H1 (cell line): Measurements from ENCODE around the gene GRID2. TPM values are rescaled to one million over a fixed set of nuclear protein-coding genes. Genes with fewer than 3 reads are reported as not detected.

Experiments
- CTCF ChIA-PET: fragments of 300-600 bp; sonication (Branson Sonifier 250); formaldehyde crosslinking; loops from one replicate; lab custom pipeline; 2021; ENCODE audit not compliant: partially characterized antibody; lab: Charles Lee
- POLR2A ChIA-PET: fragments of 300-600 bp; sonication (Branson Sonifier 250); formaldehyde crosslinking; loops from one replicate; lab custom pipeline; 2021; ENCODE audit warnings: inconsistent platforms; ENCODE audit not compliant: partially characterized antibody; lab: Charles Lee
- DNase-seq, 2 experiments: peaks; one replicate each; pipeline versions ENCODE4 v3.0.0 to v3.0.0-alpha.2; 2010 to 2022; ENCODE audit warnings: low spot score in 2 of 2, low read depth in 1 of 2, mixed read lengths in 1 of 2
- FAIRE-seq: peaks from 2 replicates; lab custom pipeline; 2011; peaks lifted over from hg19 to GRCh38; lab: Jason Lieb, UNC
- H2AFZ ChIP-seq: 2 replicates; pipeline ENCODE4 v1.8.1; 2012; ENCODE audit warnings: low read length, inconsistent platforms
- H2AK5ac ChIP-seq: 2 replicates; pipeline ENCODE4 v1.6.1; 2013; ENCODE audit warnings: low read depth, low read length
- H2BK120ac ChIP-seq: replicated peaks from 2 replicates; pipeline ENCODE3; 2013; ENCODE audit warnings: low read depth, low read length, inconsistent platforms
- H2BK12ac ChIP-seq: 2 replicates; pipeline ENCODE4 v1.6.1; 2013; ENCODE audit warnings: low read depth, low read length
- H2BK15ac ChIP-seq: 2 replicates; pipeline ENCODE4 v1.6.1; 2013; ENCODE audit warnings: low read length
- H2BK20ac ChIP-seq: 2 replicates; pipeline ENCODE4 v1.6.1; 2013; ENCODE audit warnings: low read length
- H2BK5ac ChIP-seq: 2 replicates; pipeline ENCODE4 v1.6.1; 2013; ENCODE audit warnings: low read depth, low read length
- H3K14ac ChIP-seq: 2 replicates; pipeline ENCODE4 v1.6.1; 2013; ENCODE audit warnings: inconsistent platforms; ENCODE audit not compliant: insufficient read length
- H3K18ac ChIP-seq: 2 replicates; pipeline ENCODE4 v1.6.1; 2013; ENCODE audit warnings: low read length; ENCODE audit errors: extremely low read depth
- H3K23ac ChIP-seq: 2 replicates; pipeline ENCODE4 v1.6.1; 2013; ENCODE audit warnings: inconsistent platforms; ENCODE audit not compliant: insufficient read length
- H3K23me2 ChIP-seq: 2 replicates; pipeline ENCODE4 v1.6.1; 2013; ENCODE audit warnings: low read depth, low read length
- H3K27ac ChIP-seq: 2 replicates; pipeline ENCODE4 v1.6.1; 2011; ENCODE audit warnings: low read depth, low read length, inconsistent platforms
- H3K27me3 ChIP-seq, 4 experiments: replicated peaks in 1 of 4; 1 replicate in 1 of 4; 2 replicates in 3 of 4; pipeline versions ENCODE4 v1.6.1 to v1.8.1; 2011 to 2013; ENCODE audit warnings: low read length in 3 of 4, mild to moderate bottlenecking in 3 of 4, inconsistent platforms in 2 of 4, mixed read lengths in 2 of 4, moderate library complexity in 1 of 4; ENCODE audit not compliant: control insufficient read depth in 3 of 4, insufficient read depth in 3 of 4; ENCODE audit errors: extremely low read depth in 1 of 4
- H3K36me3 ChIP-seq, 4 experiments: 2 replicates each; pipeline versions ENCODE4 v1.6.1 to v1.8.1; 2011 to 2013; ENCODE audit warnings: mild to moderate bottlenecking in 4 of 4, low read length in 3 of 4, moderate library complexity in 2 of 4, control low read depth in 1 of 4, inconsistent platforms in 1 of 4; ENCODE audit not compliant: insufficient read depth in 4 of 4, control insufficient read depth in 2 of 4
- H3K4ac ChIP-seq: replicated peaks from 2 replicates; pipeline ENCODE3; 2013; ENCODE audit warnings: low read length, low read depth, mixed read lengths, inconsistent platforms; ENCODE audit not compliant: insufficient read length
- H3K4me1 ChIP-seq, 4 experiments: replicated peaks in 1 of 4; 1 replicate in 1 of 4; 2 replicates in 3 of 4; pipeline versions ENCODE4 v1.6.1 to v1.8.1; 2011 to 2013; ENCODE audit warnings: low read length in 3 of 4, inconsistent platforms in 2 of 4, mixed read lengths in 1 of 4; ENCODE audit not compliant: insufficient read depth in 4 of 4, control insufficient read depth in 3 of 4
- H3K4me2 ChIP-seq, 2 experiments: 2 replicates each; pipeline versions ENCODE4 v1.6.1 to v1.8.1; 2011 to 2013; ENCODE audit warnings: low read depth in 2 of 2, low read length in 2 of 2, control low read depth in 1 of 2, inconsistent platforms in 1 of 2, mild to moderate bottlenecking in 1 of 2; ENCODE audit not compliant: insufficient read depth in 1 of 2
- H3K4me3 ChIP-seq, 4 experiments: fragments of 200-600, 300-600 bp in 1 of 4; sonication (generic), shearing (Covaris generic), sonication (Bioruptor Twin) in 1 of 4; 2 replicates each; pipeline versions ENCODE4 v1.5.1 to v1.8.1; 2011 to 2016; ENCODE audit warnings: low read length in 4 of 4, low read depth in 3 of 4, control low read depth in 2 of 4, inconsistent platforms in 2 of 4, mild to moderate bottlenecking in 2 of 4, mixed read lengths in 1 of 4, moderate library complexity in 1 of 4; ENCODE audit not compliant: insufficient read depth in 2 of 4; ENCODE audit errors: extremely low read depth in 1 of 4
- H3K56ac ChIP-seq: replicated peaks from 2 replicates; pipeline ENCODE3; 2013; ENCODE audit warnings: low read depth, mild to moderate bottlenecking, mixed read lengths, low read length, inconsistent platforms; ENCODE audit not compliant: insufficient read length
- H3K79me1 ChIP-seq: 2 replicates; pipeline ENCODE4 v1.6.1; 2013; ENCODE audit warnings: low read depth, low read length, control low read depth
- H3K79me2 ChIP-seq, 2 experiments: 2 replicates each; pipeline versions ENCODE4 v1.6.1 to v1.8.1; 2012 to 2013; ENCODE audit warnings: low read length in 2 of 2, mild to moderate bottlenecking in 2 of 2, inconsistent platforms in 1 of 2; ENCODE audit not compliant: insufficient read depth in 2 of 2, control insufficient read depth in 1 of 2
- H3K9ac ChIP-seq, 4 experiments: replicated peaks in 1 of 4; 1 replicate in 1 of 4; 2 replicates in 3 of 4; pipeline versions ENCODE4 v1.6.1 to v1.8.1; 2011 to 2013; ENCODE audit warnings: low read depth in 3 of 4, low read length in 3 of 4, control low read depth in 2 of 4, mild to moderate bottlenecking in 2 of 4, moderate library complexity in 2 of 4, inconsistent platforms in 1 of 4; ENCODE audit errors: extremely low read depth in 1 of 4
- H3K9me3 ChIP-seq, 2 experiments: 2 replicates each; pipeline versions ENCODE4 v1.6.1 to v1.8.1; 2012 to 2013; ENCODE audit warnings: mild to moderate bottlenecking in 2 of 2, moderate library complexity in 2 of 2, control low read depth in 1 of 2, inconsistent platforms in 1 of 2, low read depth in 1 of 2, low read length in 1 of 2, mixed read lengths in 1 of 2; ENCODE audit not compliant: insufficient read depth in 2 of 2
- H4K20me1 ChIP-seq, 2 experiments: replicated peaks in 1 of 2; 2 replicates each; pipeline versions ENCODE3 to v1.8.1; 2011 to 2013; ENCODE audit warnings: inconsistent platforms in 2 of 2, low read length in 2 of 2, mild to moderate bottlenecking in 1 of 2; ENCODE audit not compliant: insufficient read depth in 2 of 2, control insufficient read depth in 1 of 2
- H4K5ac ChIP-seq: 2 replicates; pipeline ENCODE4 v1.6.1; 2013; ENCODE audit warnings: low read length, low read depth, mixed read lengths, inconsistent platforms; ENCODE audit not compliant: insufficient read length
- H4K8ac ChIP-seq: 2 replicates; pipeline ENCODE4 v1.8.0; 2013; ENCODE audit warnings: mild to moderate bottlenecking, moderate library complexity, low read length, inconsistent platforms; ENCODE audit not compliant: insufficient read depth; ENCODE audit errors: extremely low read depth
- H4K91ac ChIP-seq: replicated peaks from 2 replicates; pipeline ENCODE3; 2013; ENCODE audit warnings: low read length, mixed read lengths, inconsistent platforms; ENCODE audit not compliant: insufficient read length
- ATF3 ChIP-seq: IDR thresholded peaks from 2 replicates; pipeline ENCODE4 v1.6.1; 2011; ENCODE audit warnings: low read depth, mild to moderate bottlenecking, low read length; ENCODE audit not compliant: insufficient read depth
- CBX8 ChIP-seq: fragments of 300-800, 300-1000 bp; sonication (generic); IDR thresholded peaks from 2 replicates; pipeline ENCODE4 v1.7.1; 2016; ENCODE audit warnings: low read depth, low read length, borderline replicate concordance
- CHD1 ChIP-seq: IDR thresholded peaks from 2 replicates; pipeline ENCODE4 v1.6.1; 2012; ENCODE audit warnings: low read depth, low read length, improper control_type of control experiment
- EP300 ChIP-seq, 2 experiments: IDR thresholded peaks; 1 replicate in 1 of 2; 2 replicates in 1 of 2; pipeline ENCODE4 v1.6.1; 2011 to 2012; ENCODE audit warnings: low read depth in 2 of 2, low read length in 2 of 2, mild to moderate bottlenecking in 2 of 2, borderline replicate concordance in 1 of 2, inconsistent platforms in 1 of 2, moderate library complexity in 1 of 2
- MAX ChIP-seq: IDR thresholded peaks from 2 replicates; pipeline ENCODE4 v1.6.1; 2012; ENCODE audit warnings: inconsistent platforms
- POLR2A ChIP-seq, 2 experiments: IDR thresholded peaks; 1 replicate in 1 of 2; 2 replicates in 1 of 2; pipeline ENCODE4 v1.6.1; 2011; ENCODE audit warnings: low read depth in 2 of 2, low read length in 2 of 2, mild to moderate bottlenecking in 2 of 2; ENCODE audit errors: control extremely low read depth in 1 of 2
- TAF1 ChIP-seq: IDR thresholded peaks from 2 replicates; pipeline ENCODE4 v1.6.1; 2011; ENCODE audit warnings: mild to moderate bottlenecking, low read depth, low read length
- WGBS, 2 experiments: shearing (Covaris generic) in 1 of 2; methylation state at CpG; one replicate each; pipeline versions ENCODE4 v1.1.6 to v1.1.7; 2013 to 2015; ENCODE audit warnings: low lambda C conversion rate in 2 of 2, mixed read lengths in 2 of 2, inconsistent platforms in 1 of 2, low coverage in 1 of 2, missing lambda C conversion rate in 1 of 2; ENCODE audit not compliant: insufficient replicate concordance in 2 of 2, insufficient coverage in 1 of 2, insufficient read length in 1 of 2; ENCODE audit errors: extremely low coverage in 1 of 2, missing lambda C conversion rate in 1 of 2; 5-methylcytosine and 5-hydroxymethylcytosine counted together
- polyA plus RNA-seq, 7 experiments: library from polyadenylated mRNA; depleted of rRNA in 3 of 7; stranded (reverse) in 5 of 7; unstranded in 2 of 7; fragments of >200 nt in 5 of 7; fragments of 200-250 nt in 2 of 7; gene quantifications; 1 replicate in 5 of 7; 2 replicates in 1 of 7; 4 replicates in 1 of 7; pipeline versions ENCODE4 v1.2.1 to v1.2.3, GENCODE V29; 2011 to 2013; ENCODE audit warnings: missing spikeins in 2 of 7, mixed read lengths in 2 of 7
- total RNA-seq: library from RNA; stranded (reverse); fragmentation: NEBNext Ultra II Directional; extraction: Animal tissue kit (Norgen Biotek cat#: 25700); gene quantifications from 2 replicates; pipeline ENCODE4 v1.2.1, GENCODE V29; 2021

The GRID2 gene
- total and polyA plus RNA-seq, 2 of the 8 experiments (the other 6 are each of a cell fraction or from before 2014, with no cell fraction given): 31.1 to 81.9 TPM

- ChIA-PET CTCF (no interaction called here), POLR2A (no interaction called here)
- no peaks in the 10 kb centered on the region for H3K79me2 ChIP-seq
- H4K91ac ChIP-seq: no peak overlapping the region
- no peak overlapping the region for H2AFZ ChIP-seq
- H2BK12ac ChIP-seq: no peak overlapping the region
- H2BK15ac ChIP-seq: no peak overlapping the region
- H3K4me1 ChIP-seq: no peaks in the 10 kb centered on the region
- H2BK120ac ChIP-seq: no peak overlapping the region
- no peak overlapping the region for H4K8ac ChIP-seq
- no peak overlapping the region for H3K27ac ChIP-seq
- no peaks in the 10 kb centered on the region for H3K27me3 ChIP-seq
- H2AK5ac ChIP-seq: no peak overlapping the region
- no peak for FAIRE-seq
- H3K14ac ChIP-seq: no peak overlapping the region
- H3K36me3 ChIP-seq: peaks cover 0 to 10% (median 0%) of the 10 kb centered on the region in 4 experiments; a peak in 1 of 8 replicates
- H3K56ac ChIP-seq: no peak overlapping the region
- no peak overlapping the region for H3K18ac ChIP-seq
- TF ChIP-seq TAF1: no peak
- no peak for TF ChIP-seq MAX
- no peak for TF ChIP-seq ATF3
- no peak for TF ChIP-seq EP300 (IDR thresholded peaks at IDR 0.05; ENCODE audit: borderline replicate concordance in 1 of 2, low read depth in 2 of 2, low read length in 2 of 2)
- no peak for TF ChIP-seq CHD1
- TF ChIP-seq CBX8: no peak
- TF ChIP-seq POLR2A (IDR thresholded peaks at IDR 0.05; ENCODE audit: control extremely low read depth in 1 of 2, low read depth in 2 of 2, low read length in 2 of 2): no peak
- no peak overlapping the region for H3K4me3 ChIP-seq
- H3K9ac ChIP-seq: no peak overlapping the region
- no peak overlapping the region for H3K4me2 ChIP-seq
- no peak for DNase-seq
- no peak overlapping the region for H2BK20ac ChIP-seq
- no peaks in the 10 kb centered on the region for H4K20me1 ChIP-seq
- peaks cover 8% of the 10 kb centered on the region in 2 experiments; a peak in 2 of 4 replicates for H3K9me3 ChIP-seq
- WGBS, 2 experiments: 90% methylated on average over 1 of the region's 1 CpG; no CpG with 5 or more reads in 1 of the 2 experiments
- H3K79me1 ChIP-seq: no peaks in the 10 kb centered on the region
- no peak overlapping the region for H3K23ac ChIP-seq
- H2BK5ac ChIP-seq: no peak overlapping the region
- no peaks in the 10 kb centered on the region for H3K23me2 ChIP-seq
- no peak overlapping the region for H4K5ac ChIP-seq
- no peak overlapping the region for H3K4ac ChIP-seq
Measured at GRCh38 chr4:93605163-93605562, 1301.4 kb downstream of the GRID2 start.
